ENCODE data around the gene TSPY2. TPM values are rescaled to one million over a fixed set of nuclear protein-coding genes. Genes with fewer than 3 reads are reported as not detected.
"Not testable (repeated sequence)": the region's sequence is repeated elsewhere in the genome, so short reads cannot be mapped to it uniquely, and the experiment has no call there.

Gene TSPY2
- not detected for total RNA-seq

- not testable (repeated sequence) for ATAC-seq
Observed at GRCh38 chrY:6245923-6246322, at the start of gene TSPY2. Gene TSPY2 (plus strand): TSS chrY:6246223. CDS start chrY:6246269, 46 bp downstream.

- ATAC-seq: not testable (repeated sequence)
Observed at GRCh38 chrY:6209565-6209964, 36.5 kb upstream of the TSPY2 start.

- not testable (repeated sequence) for ATAC-seq
Observed at GRCh38 chrY:6217045-6217444, 29.0 kb upstream of the TSPY2 start.

GRCh38 chrY:6269839-6270238, 23.8 kb downstream of the TSPY2 start:
- ATAC-seq: not testable (repeated sequence)

Measured in esophagus mucosa (tissue), 1 donor.